HG02642 (cell line): ENCODE data around the gene SLC13A2.
"Not testable (repeated sequence)": the region's sequence is repeated elsewhere in the genome, so short reads cannot be mapped to it uniquely, and the experiment has no call there.

Experiments used
- ATAC-seq: cut with Tn5 transposase; IDR thresholded peaks from one replicate; pipeline ENCODE4 v1.9.1; 2021; ENCODE audit warnings: mild to moderate bottlenecking; ENCODE audit not compliant: unreplicated experiment, poor library complexity

Gene SLC13A2

DNA sequence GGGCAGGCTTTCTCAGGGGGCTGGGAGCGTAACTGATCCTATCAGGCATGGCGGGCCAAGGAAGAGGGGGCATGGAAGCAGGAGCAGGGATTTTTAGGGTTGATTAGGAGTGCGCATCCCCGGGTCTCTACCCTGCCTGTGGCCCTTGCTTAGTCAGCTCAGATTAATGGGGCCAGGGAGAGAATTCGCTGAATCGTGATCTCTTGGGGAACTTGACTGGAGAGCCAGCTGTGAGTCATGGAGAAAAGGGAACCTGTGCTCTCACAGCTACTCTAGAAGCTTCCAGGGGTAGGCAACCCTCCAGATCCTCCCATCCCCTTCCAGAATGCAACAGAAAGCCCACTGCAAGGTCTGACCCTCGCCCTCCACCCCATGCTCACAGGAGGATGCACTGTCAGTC, 36.3 kb downstream of the SLC13A2 start:
- no peak for ATAC-seq

- no peak for ATAC-seq
Observed at GRCh38 chr17:28511858-28512461, 38.5 kb downstream of the SLC13A2 start.

GRCh38 chr17:28513476-28513875, 40.0 kb downstream of the SLC13A2 start:
- no peak for ATAC-seq

DNA sequence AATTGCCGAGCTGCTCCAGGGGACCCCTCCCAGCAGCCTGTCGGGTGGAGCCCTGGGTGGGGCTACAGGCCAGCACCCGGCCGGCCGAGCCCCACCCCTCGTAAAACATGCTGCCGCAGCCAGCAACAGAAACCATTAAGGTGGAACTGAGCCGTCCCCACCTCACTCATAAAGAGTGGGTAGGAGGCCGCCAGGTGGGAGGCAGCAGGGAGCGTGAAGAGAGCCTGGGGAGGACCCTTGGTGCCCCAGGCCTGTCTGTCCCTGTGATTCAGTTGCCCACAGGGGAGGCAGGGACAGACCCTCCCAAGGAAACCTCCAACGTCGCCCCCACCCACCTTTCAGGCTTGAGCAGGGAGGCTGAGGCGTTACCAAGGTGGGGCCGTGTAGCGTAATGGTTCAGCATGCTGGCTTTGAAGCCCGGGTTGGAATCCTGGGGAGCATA, 41.1 kb downstream of the SLC13A2 start:
- ATAC-seq, result no peak

DNA sequence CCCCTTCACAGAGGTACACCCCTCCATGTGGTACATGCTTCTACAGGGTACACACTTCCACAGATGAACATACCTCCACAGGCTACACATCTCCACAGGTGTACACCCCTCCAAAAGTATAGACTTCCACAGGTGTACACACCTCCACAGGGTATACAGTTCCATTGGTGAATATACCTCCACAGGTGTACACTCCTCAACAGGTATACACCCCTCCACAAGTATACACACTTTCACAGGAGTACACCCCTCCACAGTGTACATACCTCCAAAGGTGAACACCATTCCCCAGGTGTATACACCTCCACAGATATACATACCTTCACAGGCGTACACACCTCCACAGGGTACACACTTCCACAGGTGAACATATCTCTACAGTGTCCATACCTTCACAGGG, 42.1 kb downstream of the SLC13A2 start:
- ATAC-seq, result no peak

DNA sequence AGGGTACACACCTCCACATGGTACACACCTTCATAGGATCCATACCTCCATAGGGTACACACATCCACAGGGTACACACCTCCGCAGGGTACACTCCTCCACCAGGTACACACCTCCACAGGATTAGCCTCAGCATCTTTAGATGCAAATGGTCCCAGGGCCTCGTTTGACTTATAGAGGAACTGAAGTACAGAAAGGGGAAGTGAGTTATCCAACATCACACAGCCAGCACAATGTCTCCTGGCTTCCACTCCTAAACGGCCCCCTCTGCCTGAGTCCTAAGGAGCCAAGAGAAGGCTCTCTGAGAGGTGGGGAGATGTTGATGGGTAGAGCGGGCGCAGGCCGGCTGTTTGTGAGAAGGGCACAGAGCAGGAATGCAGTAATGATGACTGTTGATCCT, 44.7 kb downstream of the SLC13A2 start:
- ATAC-seq, result no peak

DNA sequence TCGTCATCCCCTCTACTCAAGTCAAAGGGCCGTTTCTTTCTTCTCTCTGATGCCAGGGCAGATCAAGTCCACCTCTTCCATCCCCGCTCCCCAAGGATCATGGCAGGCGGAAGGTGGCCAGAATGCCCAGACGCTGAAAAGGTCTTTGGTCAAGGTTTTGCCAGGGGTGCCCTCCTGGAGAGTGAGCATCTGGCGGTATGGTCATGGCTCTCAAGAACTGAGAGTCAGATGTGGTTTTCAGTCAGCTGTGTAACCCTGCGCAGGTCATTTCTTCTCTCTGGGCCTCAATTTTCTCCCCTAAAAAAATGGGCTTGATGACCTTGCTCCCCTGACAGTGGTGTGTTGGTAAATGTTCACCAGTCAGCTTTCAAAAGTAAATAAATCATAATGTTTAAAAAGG, 45.1 kb downstream of the SLC13A2 start:
- ATAC-seq, result no peak

- no peak for ATAC-seq
Observed at GRCh38 chr17:28519236-28519635, 45.8 kb downstream of the SLC13A2 start.

GRCh38 chr17:28520687-28521086, 47.2 kb downstream of the SLC13A2 start:
- no peak for ATAC-seq

DNA sequence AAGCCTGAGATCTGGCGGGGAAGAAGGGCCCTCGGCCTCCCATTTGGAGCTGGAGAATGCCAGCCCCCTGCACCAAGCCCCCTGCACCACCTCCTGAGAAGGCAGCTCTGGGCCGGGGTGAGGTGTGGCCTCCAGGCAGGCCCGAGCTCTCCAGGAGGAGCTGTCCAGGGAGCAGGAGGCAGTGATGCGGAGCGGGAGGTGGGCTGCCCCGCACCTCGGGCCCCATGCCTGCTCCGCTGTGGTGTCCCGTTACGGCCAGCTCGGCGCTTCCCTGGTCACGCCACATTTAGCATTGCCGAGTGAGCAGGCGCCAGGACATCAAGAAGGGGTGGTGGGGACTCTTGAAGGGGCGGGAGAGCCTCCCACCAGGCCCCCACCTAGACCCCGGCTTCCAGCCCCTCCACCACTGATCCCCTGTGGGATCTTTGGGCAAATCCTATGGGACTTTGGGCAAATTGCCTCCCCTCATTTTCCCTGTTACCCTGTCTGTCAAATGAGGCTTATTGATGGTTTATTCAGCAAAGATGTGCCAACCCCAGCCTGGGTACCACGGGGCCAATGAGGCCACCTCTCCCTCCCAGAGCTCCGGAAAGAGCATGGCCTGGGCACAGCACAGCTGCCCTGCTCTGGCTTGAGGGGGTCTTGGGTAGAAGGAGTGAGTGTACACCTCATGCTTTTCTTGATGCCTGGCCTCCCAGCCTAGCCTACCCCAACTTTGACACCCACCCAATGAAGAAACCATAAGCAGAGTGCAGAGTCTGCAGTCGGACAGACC, 48.1 kb downstream of the SLC13A2 start:
- ATAC-seq, result no peak

- not testable (repeated sequence) for ATAC-seq
Observed at GRCh38 chr17:28522281-28522680, 48.8 kb downstream of the SLC13A2 start.

DNA sequence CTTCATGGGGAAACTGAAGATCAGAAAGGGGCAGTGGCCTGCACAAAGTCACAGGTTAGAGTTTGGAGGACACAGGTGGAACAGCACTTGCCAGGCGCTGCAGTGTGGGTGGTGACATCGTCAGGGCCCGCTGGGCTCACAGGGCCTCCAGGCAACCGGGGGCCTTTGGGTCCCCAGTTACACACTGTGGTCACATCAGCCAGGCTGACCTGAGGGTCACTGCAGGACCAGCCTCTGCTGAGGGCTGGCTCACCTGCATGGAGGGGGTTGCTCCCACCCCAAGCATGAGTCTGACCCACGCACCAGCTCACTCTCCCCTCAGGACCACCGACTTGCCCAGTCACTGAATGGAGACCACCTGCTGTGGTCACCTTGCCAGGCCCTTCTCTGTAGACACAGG, 49.7 kb downstream of the SLC13A2 start:
- ATAC-seq, result no peak

- no peak for ATAC-seq
Observed at GRCh38 chr17:28523876-28524275, 50.4 kb downstream of the SLC13A2 start.

DNA sequence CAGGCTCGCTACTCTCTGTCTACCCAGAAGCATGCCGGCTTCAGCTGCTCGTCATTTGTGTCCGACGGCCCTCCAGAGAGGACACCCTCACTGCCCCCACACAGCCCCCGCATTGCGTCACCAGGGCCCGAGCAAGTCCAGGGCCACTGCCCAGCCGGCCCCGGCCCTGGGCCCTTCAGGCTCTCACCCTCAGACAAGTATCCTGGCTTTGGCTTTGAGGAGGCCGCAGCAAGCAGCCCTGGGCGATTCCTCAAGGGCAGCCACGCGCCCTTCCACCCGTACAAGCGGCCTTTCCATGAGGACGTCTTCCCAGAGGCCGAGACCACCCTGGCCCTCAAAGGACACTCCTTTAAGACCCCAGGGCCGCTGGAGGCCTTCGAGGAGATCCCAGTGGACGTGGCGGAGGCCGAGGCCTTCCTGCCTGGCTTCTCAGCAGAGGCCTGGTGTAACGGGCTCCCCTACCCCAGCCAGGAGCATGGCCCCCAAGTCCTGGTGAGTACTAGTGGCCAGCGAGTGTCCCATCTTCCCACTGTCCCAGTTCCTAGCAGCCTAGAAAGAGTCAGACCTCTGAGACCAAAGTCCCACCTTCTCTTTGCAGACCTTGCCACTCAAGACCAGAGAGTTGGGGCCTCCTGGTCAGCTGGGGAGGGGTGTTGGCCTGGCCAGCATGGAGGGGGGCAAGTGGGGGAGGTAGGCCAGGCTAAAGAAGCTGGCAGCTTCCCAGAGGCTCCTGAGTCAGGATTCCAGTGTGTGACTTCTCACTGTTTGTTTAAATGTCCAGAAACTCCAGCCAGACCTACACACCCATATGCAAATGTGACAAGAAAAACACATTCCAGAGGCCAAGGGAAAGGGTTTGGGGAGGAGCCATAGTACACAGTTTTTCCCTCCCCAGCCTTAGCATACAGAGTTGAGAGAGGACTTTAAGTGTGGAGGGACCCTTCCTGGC, 51.3 kb downstream of the SLC13A2 start:
- no peak for ATAC-seq

- ATAC-seq, result no peak
Observed at GRCh38 chr17:28526381-28526780, 52.9 kb downstream of the SLC13A2 start.

DNA sequence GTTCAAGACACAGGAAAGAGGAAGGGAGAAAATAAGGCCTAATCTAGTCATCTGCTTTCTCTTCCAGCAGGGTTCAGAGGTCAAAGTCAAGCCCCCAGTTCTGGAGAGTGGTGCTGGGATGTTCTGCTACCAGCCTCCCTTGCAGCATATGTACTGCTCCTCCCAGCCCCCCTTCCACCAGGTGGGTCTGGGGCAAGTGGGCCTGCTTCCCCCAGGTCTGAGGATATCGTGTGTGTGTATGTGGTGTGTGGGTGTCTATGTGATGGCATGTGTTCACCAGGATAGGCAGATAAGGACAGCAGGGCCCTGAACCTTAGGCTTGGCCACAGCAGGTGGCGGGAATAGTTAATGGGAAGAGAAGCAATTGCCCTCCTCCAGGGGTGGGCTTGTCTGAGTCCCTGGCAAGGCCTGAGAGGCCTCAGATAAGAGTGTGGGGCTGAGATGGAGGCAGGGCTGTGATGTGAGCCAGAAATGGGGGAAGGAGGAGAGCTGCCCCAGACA, 53.8 kb downstream of the SLC13A2 start:
- ATAC-seq, result no peak

GRCh38 chr17:28527859-28528258, 54.4 kb downstream of the SLC13A2 start:
- ATAC-seq, result no peak

DNA sequence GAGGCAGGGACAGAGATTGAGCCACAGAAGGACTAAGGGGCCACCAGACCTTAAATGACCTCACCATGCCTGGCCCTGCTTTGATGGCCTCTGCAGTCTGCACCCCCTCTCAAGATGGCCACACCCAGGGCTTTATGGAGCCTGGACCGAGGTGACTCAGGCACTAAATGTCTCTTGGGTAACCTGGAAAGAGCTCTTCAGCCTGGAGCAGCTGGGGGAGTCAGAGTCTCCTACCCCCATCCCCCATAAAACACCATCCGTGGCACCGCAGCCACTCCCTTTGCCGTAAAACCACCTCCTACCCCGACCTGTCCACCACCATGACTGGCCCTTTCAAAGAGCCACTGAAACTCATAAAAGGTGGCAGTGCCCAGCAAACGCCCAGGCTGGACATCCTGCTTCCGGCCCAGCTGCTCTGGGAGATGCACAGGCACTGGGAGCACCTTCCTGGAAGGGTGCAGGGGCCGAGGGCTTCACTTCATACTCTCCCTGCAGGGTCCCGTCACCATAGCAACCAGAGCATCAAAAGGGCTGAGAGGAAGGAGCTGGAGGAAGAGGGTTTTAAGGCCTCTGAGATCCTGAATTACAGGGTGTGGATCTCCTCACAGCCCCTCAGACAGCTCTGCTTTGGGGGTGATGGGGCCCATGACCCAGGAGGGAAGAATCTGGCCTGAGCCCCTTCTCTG, 55.0 kb downstream of the SLC13A2 start:
- ATAC-seq, result no peak

GRCh38 chr17:28529013-28529400, 55.6 kb downstream of the SLC13A2 start:
- no peak for ATAC-seq

- ATAC-seq, result no peak
Observed at GRCh38 chr17:28530250-28530649, 56.8 kb downstream of the SLC13A2 start.
